T-helper 2 cell treated with Interferon-gamma antibody and Interleukin-4, amounts not matched to agents 100 ng/mL and 5 ng/mL, for 36 hours (primary cell): ENCODE data around the gene WDR81. TPM values are rescaled to one million over a fixed set of nuclear protein-coding genes. Genes with fewer than 3 reads are reported as not detected.
"Not testable (repeated sequence)": the region's sequence is repeated elsewhere in the genome, so short reads cannot be mapped to it uniquely, and the experiment has no call there.

Experiments used
- intact Hi-C: fragments of 100-400 bp; cut with micrococcal nuclease; formaldehyde crosslinking; loops from one replicate; pipeline ENCODE4 v1.15.1; 2023
- total RNA-seq: library from RNA; stranded (reverse); gene quantifications from 2 replicates; pipeline ENCODE4 v1.2.3, GENCODE V29; 2022

The WDR81 gene
- total RNA-seq, 1 donor from 2014 or later: 42.4 TPM

DNA sequence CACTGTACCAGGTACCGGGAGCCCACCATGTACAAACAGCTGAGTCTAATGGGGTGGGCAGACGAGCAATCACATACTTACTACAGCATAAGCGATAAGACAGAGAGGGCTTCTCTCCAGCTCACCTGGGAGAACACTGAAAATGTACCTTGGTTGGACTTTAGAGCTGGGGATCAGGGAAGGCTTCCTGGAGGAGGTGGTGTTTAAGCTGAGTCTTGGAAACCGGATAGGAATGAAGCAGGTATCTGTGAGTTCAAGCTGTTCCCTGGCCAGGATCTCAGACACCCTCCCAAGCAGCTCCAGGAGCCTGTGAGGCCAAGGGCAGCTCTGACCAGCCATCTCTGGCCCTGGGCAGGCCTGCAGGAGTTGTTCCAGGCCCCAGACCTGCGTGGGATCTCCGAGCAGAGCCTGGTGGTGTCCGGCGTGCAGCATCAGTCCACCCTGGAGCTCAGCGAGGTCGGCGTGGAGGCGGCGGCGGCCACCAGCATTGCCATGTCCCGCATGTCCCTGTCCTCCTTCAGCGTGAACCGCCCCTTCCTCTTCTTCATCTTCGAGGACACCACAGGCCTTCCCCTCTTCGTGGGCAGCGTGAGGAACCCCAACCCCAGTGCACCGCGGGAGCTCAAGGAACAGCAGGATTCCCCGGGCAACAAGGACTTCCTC, 29.4 kb downstream of the WDR81 start:
- intact Hi-C loops: no loop called here

DNA sequence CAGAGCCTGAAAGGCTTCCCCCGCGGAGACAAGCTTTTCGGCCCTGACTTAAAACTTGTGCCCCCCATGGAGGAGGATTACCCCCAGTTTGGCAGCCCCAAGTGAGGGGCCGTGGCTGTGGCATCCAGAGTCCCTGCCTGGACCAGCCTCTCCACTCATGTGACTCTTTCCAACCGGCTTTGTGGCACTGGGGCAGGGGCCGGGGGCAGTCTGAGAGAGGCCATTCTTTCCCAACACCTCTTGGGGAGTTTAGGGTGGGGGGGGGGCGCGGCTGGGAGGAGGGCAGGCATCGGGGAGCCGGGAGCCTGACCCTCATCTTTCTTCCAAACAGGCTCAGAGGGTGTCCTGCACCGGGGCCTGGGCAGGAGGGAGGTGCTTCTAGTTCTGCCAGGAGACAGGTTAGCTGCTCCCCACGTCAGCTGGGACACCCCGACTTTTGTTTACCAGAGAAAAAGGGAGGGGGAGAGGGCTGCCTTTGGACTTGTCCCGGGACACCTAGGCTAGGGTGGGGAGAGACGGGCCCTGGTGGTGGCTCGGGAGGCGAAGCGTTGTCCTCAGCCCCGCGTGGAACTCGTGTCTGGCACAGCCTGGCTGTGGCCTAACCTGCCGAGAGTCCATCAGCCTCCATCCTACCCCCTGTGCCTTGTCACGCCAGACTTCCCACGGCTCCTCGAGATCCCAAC, 30.1 kb downstream of the WDR81 start:
- intact Hi-C loops: no loop called here

DNA sequence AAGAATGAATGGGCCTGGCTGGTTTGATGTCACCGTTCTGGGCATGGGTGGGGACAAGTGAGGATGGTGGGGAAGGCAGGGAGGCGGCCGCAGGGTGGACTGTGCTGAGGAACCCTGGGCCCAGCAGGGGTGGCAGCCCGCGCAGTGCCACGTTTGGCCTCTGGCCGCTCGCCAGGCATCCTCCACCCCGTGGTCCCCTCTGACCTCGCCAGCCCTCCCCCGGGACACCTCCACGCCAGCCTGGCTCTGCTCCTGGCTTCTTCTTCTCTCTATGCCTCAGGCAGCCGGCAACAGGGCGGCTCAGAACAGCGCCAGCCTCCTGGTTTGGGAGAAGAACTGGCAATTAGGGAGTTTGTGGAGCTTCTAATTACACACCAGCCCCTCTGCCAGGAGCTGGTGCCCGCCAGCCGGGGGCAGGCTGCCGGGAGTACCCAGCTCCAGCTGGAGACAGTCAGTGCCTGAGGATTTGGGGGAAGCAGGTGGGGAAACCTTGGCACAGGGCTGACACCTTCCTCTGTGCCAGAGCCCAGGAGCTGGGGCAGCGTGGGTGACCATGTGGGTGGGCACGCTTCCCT, 30.8 kb downstream of the WDR81 start:
- intact Hi-C loops: no loop called here

DNA sequence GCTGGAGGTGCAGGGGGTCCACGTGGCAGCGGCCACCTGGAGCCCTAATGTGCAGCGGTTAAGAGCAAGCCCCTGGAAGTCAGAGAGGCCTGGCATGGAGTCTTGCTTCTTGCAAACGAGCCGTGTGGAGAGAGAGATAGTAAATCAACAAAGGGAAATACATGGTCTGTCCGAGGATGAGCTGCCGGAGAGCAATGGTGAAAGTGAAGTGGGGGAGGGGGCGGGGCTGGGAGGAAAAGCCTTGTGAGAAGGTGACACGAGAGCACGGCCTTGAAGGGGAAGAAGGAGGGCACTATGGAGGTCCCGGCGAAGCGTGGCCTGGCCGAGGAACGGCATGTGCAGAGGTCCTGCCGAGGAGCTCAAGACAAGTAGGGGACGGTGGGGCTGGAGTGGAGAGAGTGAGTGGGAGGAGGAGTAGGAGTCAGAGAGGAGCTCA, 31.3 kb downstream of the WDR81 start:
- intact Hi-C loops: no loop called here

DNA sequence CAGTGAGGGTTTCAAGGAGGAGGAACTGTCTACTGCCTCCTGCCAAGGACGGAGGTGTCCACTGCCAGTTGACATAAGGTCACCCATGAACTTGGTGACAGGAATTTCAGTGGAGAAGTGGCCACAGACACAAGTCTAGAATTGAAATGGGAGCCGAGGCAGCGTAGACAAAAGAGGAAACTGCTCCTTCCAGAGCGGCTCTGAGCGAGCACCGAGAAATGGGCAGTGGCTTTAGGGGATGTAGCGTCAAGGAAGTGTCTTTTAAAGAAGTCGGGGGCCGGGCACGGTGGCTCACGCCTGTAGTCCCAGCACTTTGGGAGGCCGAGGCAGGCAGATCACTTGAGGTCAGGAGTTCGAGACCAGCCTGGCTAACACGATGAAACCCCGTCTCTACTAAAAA, 34.3 kb downstream of the WDR81 start:
- intact Hi-C loops: no loop called here

DNA sequence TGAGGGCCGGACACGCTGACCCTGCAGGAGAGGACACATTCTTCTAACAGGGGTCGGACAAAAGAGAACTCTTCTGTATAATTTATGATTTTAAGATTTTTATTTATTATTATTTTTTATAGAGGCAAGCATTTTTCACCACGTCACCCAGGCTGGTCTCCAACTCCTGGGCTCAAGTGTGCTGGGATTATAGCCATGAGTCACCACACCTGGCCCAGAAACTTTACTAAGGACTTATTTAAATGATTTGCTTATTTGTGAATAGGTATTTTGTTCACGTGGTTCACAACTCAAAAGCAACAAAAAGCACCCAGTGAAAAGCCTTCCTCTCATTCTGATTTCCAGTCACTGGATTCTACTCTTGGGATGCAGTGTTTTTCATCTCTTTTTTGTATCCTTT, 35.0 kb downstream of the WDR81 start:
- intact Hi-C loops: no loop called here

DNA sequence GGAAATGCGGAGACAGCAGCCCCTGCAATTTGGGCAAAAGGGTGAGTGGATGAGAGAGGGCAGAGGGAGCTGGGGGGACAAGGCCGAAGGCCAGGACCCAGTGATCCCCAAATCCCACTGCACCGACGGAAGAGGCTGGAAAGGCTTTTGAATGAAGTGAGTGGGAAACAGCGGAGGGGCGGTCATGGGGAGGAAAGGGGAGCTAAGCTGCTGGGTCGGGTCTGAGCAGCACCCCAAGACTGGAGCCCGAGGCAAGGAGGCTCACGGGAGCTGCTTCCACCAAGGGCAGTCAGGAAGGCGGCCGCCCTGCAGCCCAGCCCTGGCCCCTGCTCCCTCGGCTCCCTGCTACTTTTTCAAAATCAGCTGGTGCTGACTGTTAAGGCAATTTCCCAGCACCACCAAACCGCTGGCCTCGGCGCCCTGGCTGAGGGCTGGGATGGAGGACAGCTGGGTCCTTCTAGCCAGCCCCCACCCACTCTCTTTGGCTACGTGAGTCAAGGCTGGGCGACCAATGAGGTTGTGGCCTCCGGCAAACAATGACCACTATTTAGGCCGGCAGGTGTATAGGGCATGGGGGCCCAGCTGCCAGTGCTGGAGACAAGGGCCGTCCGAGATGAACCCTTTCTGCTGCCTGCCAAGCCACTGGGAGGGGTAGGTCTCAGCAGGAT, 37.9 kb downstream of the WDR81 start:
- intact Hi-C loops: no loop called here

DNA sequence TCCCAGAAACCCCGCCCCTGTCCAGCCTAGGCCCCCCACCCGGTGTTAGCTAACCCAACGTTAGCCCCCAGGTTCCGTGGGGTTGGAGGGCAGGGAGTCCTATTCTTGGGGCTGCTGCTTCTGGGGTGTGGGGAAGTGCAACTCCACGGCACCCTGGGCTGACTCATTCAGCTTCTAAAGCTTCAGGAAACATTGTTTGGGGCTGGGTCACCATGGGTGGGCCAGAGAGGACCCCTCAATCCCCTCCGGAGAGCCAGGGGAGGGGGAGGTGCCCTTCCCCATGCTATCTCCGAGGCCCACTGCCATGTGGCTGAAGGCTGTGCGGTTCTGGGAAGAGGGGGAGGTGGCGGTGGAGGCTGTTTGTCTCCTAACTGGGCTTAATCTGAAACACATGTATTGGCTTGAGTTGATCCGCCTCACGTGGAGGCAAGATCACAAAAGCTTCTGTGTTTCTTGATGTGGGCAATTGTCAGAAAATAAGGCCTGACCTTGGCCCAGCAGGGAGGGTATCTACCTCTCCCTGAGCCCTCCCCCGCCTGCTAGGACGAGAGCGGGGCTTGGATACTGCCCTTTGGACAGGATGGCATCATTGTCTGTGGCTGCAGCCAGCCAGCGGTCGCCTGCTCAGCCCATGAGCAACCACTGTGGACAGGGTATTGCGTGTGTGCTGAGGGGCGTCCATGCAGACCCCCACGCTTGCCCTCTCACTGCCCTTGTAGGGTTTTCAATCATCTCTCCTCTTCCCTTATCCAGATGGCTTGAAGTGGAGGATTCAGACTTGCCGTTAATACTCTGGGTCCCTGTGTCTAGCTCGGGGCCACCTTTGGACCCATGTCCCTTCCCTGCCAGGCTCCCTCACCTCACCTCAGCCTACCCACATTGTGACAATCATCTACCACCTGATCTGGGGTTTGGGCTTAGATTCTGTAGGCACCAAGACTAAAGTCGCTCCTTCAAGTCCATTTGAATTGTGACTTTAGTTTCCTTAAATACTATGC, 38.7 kb downstream of the WDR81 start:
- intact Hi-C loops: no loop called here

DNA sequence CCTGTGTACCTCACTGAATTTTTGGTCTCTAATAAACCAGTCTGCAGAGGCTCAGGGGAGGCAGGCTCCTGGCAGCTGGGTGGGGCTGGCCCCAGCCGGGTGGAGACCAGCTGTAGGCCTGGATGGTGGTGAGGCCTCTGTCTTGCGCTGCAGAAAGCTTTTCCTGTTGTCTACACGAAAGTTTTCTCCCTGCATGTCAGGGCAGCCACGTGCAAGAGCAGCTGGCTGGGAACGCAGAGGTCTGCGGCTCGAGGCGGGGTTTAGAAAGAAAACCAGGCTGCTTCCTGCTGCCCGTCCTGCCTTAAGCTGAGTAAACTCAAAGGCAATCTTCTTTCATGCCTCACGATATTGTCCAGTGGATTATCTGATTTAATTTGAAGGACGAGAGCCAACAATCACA, 39.8 kb downstream of the WDR81 start:
- intact Hi-C loops: loop anchor here (2.0 kb wide), 1 partner anchor 43 kb away; no protein-coding TSS in a partner anchor

DNA sequence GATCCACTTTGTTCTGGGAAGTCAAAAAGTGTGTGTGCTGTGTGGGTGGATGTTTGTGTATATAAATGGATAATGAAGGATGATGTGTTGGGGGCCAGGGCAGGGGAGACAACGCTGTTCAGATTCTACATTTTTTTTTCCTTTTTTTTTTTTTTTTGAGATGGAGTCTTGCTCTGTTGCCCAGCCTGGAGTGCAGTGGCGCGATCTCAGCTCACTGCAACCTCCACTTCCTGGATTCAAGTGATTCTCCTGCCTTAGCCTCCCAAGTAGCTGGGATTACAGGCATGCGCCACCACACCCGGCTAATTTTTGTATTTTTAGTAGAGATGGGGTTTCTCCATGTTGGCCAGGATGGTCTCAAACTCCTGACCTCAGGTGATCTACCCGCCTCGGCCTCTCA, 40.2 kb downstream of the WDR81 start:
- intact Hi-C loops: loop anchor here (2.0 kb wide), 1 partner anchor 44 kb away; no protein-coding TSS in a partner anchor

DNA sequence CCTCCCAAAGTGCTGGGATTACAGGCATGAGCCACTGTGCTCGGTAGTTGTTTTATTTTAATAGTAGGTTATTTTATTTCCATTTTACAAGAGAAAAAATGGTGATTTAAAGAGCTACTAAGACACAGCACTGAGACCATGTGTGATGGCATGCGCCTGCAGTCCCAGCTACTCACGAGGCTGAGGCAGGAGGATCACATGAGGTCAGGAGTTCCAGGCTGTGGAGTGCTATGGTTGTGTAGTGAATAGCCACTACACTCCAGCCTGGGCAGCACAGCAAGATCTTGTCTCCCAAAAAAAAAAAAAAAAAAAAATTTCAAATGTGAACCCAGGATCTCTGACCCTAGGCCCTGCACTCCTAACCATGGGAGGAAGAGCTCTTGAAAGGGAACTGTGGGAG, 41.1 kb downstream of the WDR81 start:
- intact Hi-C loops: loop anchor here (2.0 kb wide), 1 partner anchor 45 kb away; no protein-coding TSS in a partner anchor

DNA sequence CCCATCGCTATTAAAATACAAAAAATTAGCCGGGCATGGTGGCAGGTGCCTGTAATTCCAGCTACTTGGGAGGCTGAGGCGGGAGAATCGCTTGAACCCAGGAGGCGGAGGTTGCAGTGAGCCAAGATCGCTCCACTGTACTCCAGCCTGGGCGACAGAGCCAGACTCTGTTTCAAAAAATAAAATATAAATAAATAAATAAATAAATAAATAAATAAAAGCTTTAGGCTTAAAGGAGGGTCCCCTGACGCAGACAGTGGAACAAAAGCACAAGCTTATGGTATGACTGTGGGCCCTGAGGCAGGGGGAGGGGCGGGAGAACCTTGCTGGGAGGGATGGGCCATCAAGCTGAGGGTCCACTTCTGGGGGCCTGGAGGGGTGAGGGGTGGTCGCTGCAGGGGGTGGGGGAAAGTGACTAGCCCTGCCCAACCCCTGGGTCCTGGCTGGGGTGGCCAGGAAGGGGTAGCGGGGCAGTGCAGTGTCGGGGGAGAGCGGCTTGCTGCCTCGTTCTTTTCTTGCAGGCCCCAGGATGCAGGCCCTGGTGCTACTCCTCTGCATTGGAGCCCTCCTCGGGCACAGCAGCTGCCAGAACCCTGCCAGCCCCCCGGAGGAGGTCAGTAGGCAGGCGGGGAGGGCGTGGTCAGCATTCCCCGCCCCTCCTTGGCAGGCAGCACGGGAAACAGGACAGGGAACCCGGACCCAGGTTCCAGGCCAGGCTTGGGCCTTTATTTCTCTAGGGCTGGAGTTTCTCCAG, 42.1 kb downstream of the WDR81 start:
- intact Hi-C loops: no loop called here

DNA sequence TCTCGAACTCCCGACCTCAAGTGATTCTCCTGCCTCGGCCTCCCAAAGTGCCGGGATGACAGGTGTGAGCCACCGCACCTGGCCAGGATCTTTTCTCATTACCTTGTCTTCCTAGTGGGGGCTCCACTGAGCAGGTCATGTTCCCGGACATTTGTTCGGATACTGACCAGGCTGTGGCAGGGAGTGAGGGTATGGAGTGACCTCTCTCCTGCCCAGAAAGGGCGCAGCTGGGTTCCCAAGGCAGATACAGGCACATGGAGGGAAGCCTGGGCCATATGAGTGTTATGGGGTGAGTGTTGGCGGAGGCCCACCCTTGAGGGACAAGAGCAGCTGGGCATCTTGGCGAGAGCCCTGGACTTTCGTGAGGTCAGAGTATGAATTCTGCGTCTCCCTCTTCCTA, 42.9 kb downstream of the WDR81 start:
- intact Hi-C loops: no loop called here

DNA sequence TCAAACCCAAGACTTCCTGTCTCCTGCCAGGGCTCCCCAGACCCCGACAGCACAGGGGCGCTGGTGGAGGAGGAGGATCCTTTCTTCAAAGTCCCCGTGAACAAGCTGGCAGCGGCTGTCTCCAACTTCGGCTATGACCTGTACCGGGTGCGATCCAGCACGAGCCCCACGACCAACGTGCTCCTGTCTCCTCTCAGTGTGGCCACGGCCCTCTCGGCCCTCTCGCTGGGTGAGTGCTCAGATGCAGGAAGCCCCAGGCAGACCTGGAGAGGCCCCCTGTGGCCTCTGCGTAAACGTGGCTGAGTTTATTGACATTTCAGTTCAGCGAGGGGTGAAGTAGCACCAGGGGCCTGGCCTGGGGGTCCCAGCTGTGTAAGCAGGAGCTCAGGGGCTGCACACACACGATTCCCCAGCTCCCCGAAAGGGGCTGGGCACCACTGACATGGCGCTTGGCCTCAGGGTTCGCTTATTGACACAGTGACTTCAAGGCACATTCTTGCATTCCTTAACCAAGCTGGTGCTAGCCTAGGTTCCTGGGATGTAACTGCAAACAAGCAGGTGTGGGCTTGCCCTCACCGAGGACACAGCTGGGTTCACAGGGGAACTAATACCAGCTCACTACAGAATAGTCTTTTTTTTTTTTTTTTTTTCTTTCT, 45.4 kb downstream of the WDR81 start:
- intact Hi-C loops: no loop called here

DNA sequence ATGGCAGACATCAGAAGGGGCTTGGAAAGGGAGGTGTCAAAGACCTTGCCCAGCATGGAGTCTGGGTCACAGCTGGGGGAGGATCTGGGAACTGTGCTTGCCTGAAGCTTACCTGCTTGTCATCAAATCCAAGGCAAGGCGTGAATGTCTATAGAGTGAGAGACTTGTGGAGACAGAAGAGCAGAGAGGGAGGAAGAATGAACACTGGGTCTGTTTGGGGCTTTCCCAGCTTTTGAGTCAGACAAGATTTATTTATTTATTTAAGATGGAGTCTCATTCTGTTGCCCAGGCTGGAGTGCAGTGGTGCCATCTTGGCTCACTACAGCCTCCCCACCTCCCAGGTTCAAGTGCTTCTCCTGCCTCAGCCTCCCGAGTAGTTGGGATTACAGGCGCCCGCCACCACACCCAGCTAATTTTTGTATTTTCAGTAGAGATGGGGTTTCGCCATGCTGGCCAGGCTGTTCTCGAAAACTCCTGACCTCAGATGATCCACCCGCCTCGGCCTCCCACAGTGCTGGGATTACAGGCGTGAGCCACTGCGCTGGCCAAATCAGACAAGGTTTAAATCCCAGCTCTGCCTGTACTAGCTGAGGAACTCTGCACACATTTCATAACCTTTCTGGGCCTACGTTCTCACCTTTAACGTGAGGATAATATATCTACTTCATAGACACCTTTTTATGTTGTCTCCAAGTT, 48.6 kb downstream of the WDR81 start:
- intact Hi-C loops: not testable (repeated sequence)

DNA sequence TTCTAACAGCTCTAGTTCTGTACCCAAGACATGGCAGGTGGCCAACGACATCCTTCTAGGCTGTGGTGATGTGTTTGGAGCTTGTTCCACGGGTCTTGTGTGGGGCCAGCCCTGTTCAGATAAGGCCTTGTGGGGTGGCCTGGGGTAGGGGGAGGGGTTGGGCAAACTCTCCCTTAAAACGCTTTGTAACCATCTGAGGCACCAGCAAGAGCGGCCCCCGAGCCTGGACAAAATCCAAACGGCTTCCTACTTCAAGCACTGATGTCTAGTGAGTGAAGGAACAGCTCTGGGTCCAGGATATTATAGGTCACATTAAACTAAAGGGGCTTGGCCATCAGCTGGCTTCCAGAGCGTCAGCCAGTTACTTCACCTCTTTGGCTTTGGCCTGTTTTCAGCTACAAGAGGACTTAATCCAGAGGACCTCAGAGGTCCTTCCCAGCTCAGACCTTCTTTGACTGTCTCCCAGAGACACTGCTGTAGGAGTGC, 49.2 kb downstream of the WDR81 start:
- intact Hi-C loops: no loop called here

DNA sequence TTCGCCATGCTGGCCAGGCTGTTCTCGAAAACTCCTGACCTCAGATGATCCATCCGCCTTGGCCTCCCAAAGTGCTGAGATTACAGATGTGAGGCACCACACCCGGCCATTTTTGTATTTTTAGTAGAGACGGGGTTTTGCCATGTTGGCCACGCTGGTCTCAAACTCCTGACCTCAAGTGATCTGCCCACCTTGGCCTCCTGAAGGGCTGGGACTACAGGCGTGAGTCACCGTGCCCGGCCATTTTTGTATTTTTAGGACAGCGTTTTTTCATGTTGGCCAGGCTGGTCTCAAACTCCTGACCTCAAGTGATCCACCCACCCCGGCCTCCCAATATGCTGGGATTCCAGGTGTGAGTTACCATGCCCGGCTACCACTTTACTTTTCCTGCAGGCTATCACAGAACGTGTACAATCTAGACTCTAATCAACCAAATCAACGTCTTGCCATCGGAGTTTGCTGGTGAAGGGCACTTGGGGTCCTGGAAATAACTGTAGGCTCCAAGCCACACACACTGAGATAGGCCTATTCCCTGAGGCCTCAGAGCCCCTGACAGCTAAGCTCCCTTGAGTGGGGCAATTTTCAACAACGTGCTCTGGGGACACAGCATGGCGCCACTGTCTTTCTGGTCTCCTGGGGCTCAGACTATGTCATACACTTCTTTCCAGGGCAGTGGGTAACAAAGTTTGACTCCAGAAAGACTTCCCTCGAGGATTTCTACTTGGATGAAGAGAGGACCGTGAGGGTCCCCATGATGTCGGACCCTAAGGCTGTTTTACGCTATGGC, 50.1 kb downstream of the WDR81 start:
- intact Hi-C loops: no loop called here

DNA sequence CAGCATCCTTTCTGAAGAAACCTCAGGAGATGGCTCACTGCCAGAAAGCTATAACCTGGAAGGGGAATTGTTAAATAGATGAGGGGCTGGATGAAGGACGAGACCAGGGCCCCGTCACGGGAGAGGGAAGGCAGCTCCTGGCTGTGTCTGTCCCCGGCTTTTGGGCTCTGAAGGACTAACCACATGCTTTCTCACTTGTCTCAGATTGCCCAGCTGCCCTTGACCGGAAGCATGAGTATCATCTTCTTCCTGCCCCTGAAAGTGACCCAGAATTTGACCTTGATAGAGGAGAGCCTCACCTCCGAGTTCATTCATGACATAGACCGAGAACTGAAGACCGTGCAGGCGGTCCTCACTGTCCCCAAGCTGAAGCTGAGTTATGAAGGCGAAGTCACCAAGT, 51.8 kb downstream of the WDR81 start:
- intact Hi-C loops: no loop called here
